ENCODE data around the gene B4GALT3.

The B4GALT3 gene

DNA sequence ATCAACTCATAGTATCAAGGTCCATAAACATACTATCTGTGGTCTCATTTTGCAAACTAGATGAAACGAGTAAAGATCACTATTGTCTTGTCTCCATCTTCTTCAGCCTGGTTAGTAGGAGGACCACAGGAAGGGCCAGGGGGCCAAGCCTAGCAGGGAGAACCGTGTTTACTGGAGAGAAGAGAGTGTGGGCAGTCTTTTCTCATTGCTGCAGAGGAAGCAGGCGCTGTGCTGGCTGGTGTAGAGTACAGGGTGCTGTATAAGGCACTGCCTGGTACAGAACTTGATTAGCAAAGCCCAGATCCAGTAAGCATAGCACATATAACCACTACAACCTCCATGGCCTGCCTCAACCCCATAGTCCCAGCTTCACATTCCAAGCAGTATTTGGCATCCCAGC is 10.0 kb upstream of the B4GALT3 start:
- DNase-seq (ENCODE audit: low spot score), result no peak

DNA sequence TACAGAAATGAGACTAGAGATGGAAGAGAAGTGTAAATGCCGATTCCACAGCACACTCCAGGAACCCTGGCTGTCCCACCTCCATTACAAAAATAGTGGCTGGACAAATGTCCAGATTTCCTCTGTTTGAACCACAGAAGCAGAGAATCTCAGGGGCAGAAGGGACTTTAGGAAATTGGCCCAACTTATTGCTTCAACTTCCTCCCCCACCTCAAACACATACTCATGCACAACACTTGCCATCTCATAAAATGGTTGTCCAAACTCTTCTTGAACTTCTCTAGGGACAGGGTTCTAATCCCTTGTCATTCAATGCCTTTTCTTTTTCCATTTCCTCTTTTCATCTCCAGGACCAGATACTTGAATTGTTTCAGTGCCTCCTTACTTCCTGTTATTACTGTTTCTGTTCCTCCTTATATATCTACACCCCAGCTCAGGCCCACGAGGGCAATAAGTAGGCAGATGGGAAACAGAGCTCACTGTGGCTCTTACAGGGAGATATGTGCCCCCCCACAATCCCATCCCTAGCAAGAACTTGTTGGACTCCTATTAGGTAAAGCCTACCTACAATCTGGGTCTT is 8.5 kb upstream of the B4GALT3 start:
- peak; percentile 91 for DNase-seq (ENCODE audit: low spot score)

DNA sequence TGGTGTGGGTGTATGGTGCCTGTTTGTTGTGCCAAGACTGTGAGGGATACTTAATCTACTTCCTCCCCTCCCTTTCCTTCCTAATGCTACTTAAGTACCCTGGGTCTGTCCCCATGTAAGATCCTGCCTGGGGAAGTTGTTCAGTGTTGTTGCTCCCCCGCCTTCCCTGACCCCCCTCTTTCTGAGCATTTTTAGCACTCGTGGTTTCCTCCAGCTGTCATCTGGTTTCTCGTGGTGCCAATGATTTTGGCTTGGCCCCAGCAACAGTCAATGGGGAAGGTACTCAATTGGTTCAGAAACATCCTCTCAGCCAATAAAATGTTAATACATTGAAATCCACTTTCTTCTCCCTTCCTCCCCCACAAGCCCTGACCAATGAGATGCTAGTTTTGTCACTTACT is 8.0 kb upstream of the B4GALT3 start:
- peak; percentile 99 for DNase-seq (ENCODE audit: low spot score)

DNA sequence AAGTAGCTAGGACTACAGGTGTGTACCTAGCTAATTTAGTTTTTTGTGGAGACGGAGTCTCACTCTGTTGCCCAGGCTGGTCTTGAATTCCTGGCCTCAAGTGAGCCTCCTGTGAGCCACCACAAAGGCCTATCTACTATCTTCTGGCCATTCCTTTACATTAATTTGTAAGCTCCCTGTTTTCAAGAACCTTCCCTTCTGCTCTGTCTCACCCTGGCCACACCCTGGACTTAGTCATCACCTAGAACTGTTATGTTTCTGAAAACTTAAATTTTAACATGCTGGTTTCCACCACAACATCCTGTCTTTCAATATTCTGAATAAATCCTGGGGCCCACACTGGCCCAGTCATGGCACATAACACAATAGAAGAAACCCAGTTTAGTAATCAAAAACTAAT is 4.9 kb upstream of the B4GALT3 start:
- DNase-seq (ENCODE audit: low spot score), result no peak

DNA sequence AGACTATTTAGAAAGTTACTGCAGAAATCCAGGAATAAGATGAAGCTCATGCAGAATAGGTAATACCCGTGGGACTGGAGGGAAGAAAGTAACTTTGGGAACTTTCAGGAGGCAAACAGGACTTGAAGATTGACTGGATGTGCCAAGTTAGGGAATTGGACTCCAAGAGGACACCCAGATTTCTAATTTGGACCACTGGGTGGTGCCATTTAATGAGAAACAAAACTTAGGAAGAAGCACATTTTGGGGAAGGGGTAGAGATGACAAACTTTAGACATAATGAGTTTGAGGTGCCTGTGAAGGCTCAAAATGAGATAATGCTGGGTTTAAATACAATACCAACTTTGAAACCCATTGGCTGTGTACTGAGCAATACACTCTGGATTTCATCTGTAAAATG is 3.3 kb upstream of the B4GALT3 start:
- peak; percentile 64 for DNase-seq (ENCODE audit: low spot score)

DNA sequence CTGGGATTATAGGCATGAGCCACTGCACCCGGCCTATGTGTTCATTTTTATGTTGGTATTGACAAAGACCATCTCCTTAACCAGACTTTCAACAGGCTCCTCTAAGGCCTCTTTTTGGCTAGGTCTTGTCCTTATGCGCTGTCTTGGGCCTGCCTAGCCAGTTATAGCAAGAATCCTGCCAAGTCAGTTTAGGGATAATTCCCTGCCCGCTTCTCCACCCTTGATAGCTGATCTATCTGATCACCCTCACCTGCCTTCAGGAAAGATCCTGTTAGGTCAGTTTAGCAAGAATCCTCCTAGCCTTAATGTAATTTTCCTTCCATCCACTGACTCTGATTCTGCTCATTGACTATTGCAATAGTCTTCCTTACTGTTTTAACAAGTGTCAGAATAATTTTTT is 2.4 kb upstream of the B4GALT3 start:
- no peak for DNase-seq (ENCODE audit: low spot score)

DNA sequence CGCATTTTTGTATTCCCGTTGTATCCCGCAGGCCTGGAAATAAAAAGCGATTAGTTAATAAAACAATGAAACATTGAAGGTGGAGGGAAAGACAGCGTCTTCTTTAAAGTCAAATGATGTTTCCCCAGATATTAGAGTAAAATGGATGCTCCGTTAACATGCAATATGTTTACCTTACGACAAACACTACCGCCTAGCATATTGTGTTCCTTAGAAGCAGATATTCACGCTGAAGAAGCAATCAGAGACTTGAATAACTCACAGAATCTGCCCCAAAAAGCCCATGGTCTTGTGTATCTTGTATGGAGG is 583 bp upstream of the B4GALT3 start:
- DNase-seq (ENCODE audit: low spot score), result peak; percentile 49

DNA sequence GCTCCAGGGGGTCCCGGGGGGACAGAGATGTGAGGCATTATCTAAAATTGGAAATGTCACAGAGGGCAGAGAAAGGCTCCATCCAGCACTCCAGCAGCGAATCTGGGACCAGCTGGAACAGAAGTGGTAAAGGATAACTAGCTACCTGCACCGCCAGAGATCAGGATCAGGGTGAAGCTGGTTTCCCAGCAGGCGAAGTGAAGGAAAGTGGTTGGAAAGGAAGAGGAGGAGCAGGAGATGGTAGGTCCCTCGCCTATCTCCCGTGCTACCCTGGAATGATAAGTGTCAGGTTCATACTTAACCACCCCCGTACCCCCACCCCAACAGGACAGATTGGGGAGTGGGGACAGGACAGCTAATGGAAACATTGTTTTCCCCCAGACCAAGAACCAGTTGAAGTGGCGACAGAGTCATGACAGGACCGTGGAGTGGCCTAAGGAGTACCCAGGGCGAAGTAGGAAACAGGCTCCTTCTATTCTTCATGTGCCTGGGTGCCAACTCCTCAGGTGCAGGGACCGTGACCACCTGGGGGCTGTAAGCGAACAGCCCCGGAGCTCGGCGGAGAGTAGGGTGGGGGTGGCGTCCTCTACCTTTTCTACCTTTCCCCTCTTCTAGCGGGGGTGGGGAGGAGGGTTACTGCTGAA is 717 bp downstream of the B4GALT3 start:
- no peak for DNase-seq (ENCODE audit: low spot score)

DNA sequence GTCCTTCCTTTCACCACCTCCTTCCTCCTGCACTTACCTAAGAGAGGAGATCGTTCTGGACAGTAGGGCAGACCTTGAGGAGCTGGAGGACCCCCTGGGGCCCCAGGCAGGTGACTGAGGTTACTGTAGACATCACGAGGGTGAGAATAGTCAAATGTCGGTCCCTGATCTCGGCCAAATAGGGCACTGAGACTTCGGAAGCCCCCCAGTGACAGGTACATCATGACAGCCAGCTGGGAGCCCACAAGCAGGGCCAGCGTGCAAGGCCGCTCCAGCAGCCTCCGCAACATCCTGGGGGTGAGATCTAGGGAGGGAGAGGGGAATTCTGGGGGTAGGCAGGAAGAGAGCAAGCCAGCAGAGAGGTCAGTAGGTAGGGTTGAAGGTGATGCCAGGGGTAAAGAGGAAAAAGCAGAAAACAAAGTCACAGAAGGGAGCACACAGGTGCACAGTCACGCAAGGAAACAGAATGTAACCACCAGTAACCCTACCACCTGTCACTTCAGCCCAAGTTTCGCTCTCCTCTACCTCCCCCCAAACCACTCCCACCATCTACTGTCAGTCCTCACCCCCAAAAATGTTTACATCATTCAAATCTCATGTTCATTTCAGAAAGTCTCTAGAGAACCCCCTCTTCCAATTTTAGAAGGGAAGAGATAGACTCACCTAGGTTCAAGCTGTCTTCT is 1.4 kb downstream of the B4GALT3 start:
- peak; percentile 40 for DNase-seq (ENCODE audit: low spot score)

DNA sequence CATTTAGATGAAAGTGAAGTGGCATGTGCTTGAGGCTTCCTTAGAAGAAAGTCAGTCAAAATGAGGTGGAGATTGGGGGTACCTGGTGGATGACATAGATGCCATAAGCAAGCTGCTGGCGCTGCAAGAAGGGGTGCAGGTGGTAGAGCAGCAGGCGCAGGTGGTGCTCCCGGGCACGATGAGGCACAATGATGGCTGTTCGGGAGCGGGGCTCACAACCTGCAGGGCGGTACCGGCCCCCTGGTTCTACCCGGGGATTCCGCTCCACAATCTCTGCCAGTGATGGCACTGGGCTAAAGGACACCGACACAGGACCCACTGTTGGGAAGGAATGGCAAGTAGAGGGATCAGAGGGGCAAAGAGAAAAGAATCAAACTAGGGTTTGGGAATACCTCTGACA is 2.4 kb downstream of the B4GALT3 start:
- no peak for DNase-seq (ENCODE audit: low spot score)

DNA sequence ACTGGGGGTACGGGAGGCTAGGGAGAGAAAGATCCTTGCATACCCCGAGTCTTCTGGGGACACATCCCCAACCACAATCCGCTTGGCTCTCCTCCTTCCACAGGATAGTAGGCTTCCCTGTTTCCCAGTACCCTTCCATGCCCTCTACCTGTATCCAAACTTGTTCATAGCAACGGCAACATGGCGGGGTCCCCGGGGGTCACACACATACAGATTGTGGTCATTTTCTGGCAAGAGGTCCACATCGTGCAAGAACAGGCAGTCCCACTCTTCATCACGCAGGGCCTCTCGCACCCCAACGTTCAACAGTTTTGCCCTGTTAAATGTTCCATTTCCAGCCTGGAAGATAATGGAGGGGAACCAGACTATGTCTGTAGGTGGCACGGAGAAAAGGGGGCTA is 3.6 kb downstream of the B4GALT3 start:
- DNase-seq (ENCODE audit: low spot score), result no peak

DNA sequence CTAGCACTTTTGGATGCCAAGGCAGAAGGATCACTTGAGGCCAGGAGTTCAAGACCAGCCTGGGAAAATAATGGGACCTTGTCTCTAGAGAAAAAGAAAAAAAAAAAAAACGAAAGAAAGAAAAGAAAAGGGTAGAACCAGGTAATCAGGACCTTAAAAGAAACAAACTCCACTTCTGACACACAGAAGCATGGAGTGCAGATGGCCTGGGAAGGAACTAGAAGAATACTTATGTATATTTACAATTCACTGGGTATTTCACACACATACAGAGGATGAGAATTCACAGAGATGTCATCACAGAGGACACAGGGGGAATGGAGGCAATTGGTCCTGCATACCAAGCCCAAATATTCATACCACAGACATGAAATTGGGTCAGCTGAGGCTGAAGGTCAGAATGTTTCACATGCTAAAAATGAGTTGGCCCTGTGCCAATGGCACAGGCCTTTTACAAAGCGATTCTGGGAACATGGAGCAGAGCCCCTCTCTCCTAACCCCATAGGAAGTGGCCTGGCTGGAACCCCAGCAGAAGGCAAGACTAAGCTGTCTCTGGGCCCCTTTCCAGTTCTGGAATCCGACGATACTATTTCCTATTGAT is 4.4 kb downstream of the B4GALT3 start:
- no peak for DNase-seq (ENCODE audit: low spot score)

DNA sequence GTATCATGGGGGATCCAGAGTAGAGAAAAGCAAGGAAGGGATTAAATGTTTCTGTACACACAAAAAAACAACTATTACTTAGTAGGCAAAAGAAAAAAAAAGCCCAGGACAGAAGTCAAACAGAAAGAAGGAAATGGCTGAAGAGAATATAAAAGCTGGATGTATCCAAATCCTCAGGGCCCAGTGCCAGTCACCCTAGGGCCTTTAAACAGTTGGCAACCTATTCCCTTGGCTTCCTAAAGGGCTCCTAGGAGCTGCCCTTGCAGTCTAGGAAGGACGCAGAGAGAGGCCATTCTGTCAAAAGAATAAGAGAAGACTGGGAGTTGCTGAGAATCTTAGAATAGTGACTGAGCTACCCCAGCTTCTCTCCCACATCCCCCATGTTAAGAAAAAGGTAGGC is 5.0 kb downstream of the B4GALT3 start:
- no peak for DNase-seq (ENCODE audit: low spot score)

DNA sequence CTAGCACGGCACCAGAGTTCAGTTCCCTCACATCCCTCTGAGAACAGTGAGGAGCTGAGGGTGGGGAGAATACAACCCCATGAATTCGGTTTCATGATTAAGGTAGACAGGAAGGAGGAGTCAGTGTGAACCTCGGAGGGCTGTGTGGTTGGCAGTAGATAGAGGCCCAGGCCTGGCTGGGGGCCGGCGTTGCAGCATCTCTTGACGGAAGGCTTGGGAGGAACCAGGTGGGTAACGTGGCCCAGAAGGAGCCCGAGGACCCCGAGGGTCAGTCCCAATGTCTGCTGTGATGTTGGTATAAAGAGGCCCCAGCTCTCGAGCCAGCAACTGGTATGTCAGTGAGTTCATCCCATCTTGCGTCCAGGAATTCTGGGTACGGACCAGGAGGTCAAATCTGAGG is 5.6 kb downstream of the B4GALT3 start:
- DNase-seq (ENCODE audit: low spot score), result no peak

DNA sequence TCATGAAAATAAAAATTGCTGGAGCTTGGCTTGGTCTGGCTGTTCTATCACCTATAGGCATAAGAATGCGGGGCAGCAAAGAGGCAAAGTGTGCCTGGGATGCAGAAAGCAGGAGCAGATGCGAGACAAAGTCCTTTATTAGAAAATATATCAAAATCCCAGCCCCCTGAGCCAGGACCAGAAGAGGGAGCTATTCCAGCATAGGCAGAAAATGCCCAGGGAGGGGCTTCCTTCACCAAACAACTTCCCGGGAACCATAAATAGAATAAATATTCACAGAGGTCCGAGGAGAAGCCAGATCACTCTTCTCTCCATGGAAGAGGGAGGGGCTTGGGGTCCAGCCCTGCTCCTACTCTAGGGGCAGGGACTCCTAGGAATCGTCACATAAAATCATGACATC is 6.1 kb downstream of the B4GALT3 start:
- DNase-seq (ENCODE audit: low spot score), result no peak

DNA sequence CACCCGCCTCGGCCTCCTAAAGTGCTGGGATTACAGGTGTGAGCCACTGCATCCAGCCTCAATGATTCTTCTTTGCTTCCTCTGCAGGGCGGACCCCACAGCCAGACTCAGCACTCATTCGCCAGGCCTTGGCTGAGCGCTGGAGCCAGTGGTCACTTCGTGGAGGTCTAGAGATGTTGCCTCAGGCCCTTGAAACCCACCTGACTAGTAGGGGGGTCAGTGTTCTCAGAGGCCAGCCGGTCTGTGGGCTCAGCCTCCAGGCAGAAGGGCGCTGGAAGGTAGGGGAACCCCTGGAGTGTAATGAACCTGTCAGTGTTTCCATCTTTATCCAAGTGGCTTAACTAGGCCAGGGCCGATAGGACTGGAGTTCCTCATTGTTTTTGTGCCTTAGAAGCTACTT is 8.4 kb downstream of the B4GALT3 start:
- DNase-seq (ENCODE audit: low spot score), result no peak

DNA sequence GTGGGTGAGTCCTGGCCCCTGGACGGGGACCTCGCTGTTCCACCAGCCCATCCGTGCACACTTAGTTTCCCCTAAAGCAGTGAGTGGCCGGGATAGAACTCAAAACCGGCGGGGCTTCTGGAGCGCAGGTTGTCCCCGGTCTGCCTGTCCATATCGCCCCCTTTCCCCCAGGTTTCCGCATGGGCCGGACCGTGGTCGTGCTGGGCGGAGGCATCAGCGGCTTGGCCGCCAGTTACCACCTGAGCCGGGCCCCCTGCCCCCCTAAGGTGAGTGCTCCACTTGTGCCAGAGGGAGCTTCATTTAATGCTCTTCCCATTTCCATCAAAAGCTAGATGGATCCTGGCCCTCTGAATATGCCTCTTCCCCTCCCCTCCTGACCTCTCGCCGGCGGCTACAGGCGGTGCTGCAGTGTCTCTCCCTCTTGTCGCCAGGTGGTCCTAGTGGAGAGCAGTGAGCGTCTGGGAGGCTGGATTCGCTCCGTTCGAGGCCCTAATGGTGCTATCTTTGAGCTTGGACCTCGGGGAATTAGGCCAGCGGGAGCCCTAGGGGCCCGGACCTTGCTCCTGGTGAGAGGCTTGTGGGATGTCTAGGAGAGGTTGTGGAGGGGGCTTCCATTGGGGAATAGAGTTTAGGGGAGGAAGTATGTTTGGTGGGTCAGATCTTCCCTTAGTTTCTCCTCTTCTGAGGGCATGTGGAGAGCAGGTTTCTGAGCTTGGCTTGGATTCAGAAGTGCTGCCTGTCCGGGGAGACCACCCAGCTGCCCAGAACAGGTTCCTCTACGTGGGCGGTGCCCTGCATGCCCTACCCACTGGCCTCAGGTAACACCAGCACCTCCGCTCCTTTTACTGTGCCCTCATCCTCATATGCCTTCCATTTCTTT is 10.4 kb downstream of the B4GALT3 start:
- peak; percentile 57 for DNase-seq (ENCODE audit: low spot score)

DNA sequence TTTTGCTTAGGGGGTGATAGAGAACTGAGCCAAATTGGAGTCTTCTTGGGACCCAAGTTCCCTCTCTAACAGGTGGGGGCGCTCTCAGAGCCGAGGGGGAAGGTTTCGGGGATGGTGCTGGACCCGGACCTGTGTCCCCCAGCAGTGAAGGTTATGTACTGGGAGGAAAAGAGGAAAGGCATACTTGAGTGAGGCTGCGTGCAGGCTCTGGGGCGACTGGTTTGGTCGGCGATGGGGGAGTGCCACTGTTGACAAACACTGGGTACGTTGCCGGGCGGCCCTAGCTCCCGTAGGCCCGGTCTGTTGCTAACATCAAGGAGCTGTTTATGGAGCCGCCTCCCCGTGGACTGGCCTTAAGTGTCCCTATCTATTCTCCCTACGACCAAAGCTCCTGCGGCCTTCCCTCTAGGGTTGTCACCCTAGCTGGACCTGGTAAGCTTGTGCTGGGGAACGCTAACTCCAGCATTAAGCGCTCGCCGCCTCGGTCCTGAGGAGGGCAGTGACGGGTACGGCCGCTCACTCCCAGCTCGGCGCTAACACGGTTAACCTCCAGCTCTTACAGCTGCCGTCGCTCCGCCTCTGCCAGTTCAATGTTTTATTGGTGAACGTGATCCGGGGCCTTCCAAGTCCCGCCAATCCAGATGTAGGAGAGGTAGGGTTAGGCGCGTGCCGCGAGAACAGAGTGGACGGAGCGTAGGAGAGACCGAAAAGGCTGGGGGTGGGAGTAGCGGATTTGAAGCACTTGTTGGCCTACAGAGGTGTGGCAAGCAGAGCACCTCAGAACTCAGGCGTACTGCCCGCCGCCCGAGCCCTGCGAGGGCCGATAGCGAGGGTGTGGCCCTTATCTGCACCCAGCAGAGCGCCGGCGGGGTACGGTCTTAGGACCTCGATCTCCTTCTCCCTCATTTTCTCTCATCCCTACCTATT is 11.3 kb downstream of the B4GALT3 start, which contains the start of gene PPOX:
PPOX (plus strand) TSS at position 685 of the 927 bp plus-strand sequence. CDS start 422 bp downstream, outside the sequence.
- DNase-seq (ENCODE audit: low spot score), result peak; percentile 100

DNA sequence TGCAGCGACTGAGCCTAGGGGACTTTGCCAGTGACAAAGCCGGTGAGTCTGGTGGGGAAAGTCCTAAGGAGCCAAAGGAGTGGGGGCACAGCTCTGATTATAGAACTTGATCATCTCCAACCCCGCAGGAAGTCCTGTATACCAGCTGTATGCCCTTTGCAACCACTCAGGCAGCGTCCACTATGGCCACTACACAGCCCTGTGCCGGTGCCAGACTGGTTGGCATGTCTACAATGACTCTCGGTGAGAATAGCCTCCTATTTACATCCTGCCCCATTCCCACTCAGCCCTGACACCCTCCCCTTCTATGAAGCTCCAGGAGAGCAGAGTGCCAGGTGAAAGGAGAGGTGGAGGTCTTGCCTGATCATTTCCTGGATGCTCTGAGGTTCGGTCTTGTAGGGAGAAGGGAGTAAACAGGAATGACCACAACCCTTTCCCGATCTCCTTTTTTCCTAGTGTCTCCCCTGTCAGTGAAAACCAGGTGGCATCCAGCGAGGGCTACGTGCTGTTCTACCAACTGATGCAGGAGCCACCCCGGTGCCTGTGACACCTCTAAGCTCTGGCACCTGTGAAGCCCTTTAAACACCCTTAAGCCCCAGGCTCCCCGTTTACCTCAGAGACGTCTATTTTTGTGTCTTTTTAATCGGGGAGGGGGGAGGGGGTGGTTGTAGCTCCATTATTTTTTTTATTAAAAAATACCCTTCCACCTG is 12.3 kb downstream of the B4GALT3 start:
- DNase-seq (ENCODE audit: low spot score), result no peak

DNA sequence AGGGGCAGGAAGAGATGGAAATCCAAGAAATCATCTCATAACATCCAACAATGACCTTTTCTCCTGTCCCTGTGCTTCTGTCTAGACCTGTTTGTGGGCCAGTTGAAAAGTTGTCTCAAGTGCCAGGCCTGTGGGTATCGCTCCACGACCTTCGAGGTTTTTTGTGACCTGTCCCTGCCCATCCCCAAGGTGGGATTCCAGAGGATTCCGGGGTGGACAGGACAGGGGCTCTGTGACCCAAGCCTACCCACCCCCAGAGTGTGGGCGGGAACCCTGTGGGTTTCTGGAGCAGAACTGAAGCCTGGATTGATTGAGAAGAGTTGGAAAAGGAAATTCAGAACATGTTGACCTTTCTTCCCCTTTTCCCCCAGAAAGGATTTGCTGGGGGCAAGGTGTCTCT is 13.5 kb downstream of the B4GALT3 start:
- DNase-seq (ENCODE audit: low spot score), result no peak

DNA sequence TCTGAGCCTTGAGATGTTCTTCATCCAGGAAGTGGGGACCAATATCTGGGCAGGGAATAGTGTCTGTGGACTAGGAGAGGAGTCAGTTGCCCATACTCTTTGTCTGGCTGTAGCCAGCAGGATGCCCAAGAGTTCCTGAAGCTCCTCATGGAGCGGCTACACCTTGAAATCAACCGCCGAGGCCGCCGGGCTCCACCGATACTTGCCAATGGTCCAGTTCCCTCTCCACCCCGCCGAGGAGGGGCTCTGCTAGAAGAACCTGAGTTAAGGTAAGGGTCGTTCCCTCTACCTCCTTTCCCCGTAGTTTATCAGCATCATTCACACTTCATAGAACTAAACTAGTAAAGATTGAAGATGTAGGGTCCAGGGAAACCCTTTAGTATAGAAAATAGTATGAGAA is 14.5 kb downstream of the B4GALT3 start:
- DNase-seq (ENCODE audit: low spot score), result no peak
